ENCODE data around the gene PPP1R13B. TPM values are rescaled to one million over a fixed set of nuclear protein-coding genes. Genes with fewer than 3 reads are reported as not detected.

The PPP1R13B gene
- total RNA-seq, 2 donors from 2014 or later: 15.6 to 17.5 TPM

GRCh38 chr14:103869406-103870143 lies 22.2 kb upstream of the PPP1R13B start:
- H3K27ac Mint-ChIP-seq: no peak overlapping the region
- H3K9ac ChIP-seq (ENCODE audit: extremely low read depth, low read length, poor library complexity, severe bottlenecking): no peak overlapping the region
- no peaks in the 10 kb centered on the region for H3K27me3 ChIP-seq (ENCODE audit: control insufficient read depth, insufficient read depth, low read length, poor library complexity, severe bottlenecking)
- no peaks in the 10 kb centered on the region for H3K9me3 Mint-ChIP-seq
- no peak for DNase-seq
- 93 to 98% methylated on average over 7 to 14 of the region's 14 CpGs for WGBS, 2 experiments (ENCODE audit: insufficient coverage in 1 of 2, insufficient read length in 1 of 2)
- peaks cover 5% of the 10 kb centered on the region for H3K4me1 Mint-ChIP-seq
- H3K36me3 ChIP-seq (ENCODE audit: control insufficient read depth, insufficient read depth, low read length): no peaks in the 10 kb centered on the region
- no peaks in the 10 kb centered on the region for H3K4me1 ChIP-seq (ENCODE audit: control insufficient read depth, insufficient read depth, low read length)
- H3K27ac ChIP-seq (ENCODE audit: low read depth, low read length): no peak overlapping the region
- H3K9me3 ChIP-seq (ENCODE audit: control insufficient read depth, low read length): no peaks in the 10 kb centered on the region
- no peak overlapping the region for H3K4me3 Mint-ChIP-seq
- no peak overlapping the region for H3K4me3 ChIP-seq (ENCODE audit: low read length)
- no peaks in the 10 kb centered on the region for H3K27me3 Mint-ChIP-seq (ENCODE audit: insufficient read depth)
- no peaks in the 10 kb centered on the region for H3K36me3 Mint-ChIP-seq (ENCODE audit: low read depth)
- no peak for TF ChIP-seq CTCF (conservative IDR thresholded peaks at IDR 0.05)

- no peak overlapping the region for H3K9ac ChIP-seq (ENCODE audit: extremely low read depth, low read length, poor library complexity, severe bottlenecking)
- Mint-ChIP-seq H3K4me3 (no peak overlapping the region), H3K36me3 (ENCODE audit: low read depth) (no peaks in the 10 kb centered on the region), H3K27me3 (ENCODE audit: insufficient read depth) (no peaks in the 10 kb centered on the region), H3K4me1 (peaks cover 5% of the 10 kb centered on the region), H3K27ac (no peak overlapping the region), H3K9me3 (no peaks in the 10 kb centered on the region)
- no peak for TF ChIP-seq CTCF (conservative IDR thresholded peaks at IDR 0.05)
- H3K27me3 ChIP-seq (ENCODE audit: control insufficient read depth, insufficient read depth, low read length, poor library complexity, severe bottlenecking): no peaks in the 10 kb centered on the region
- no peaks in the 10 kb centered on the region for H3K9me3 ChIP-seq (ENCODE audit: control insufficient read depth, low read length)
- WGBS, 2 experiments (ENCODE audit: insufficient coverage in 1 of 2, insufficient read length in 1 of 2): 94 to 98% methylated on average over 7 to 10 of the region's 10 CpGs
- H3K4me3 ChIP-seq (ENCODE audit: low read length): no peak overlapping the region
- DNase-seq: no peak
- no peaks in the 10 kb centered on the region for H3K4me1 ChIP-seq (ENCODE audit: control insufficient read depth, insufficient read depth, low read length)
- H3K36me3 ChIP-seq (ENCODE audit: control insufficient read depth, insufficient read depth, low read length): no peaks in the 10 kb centered on the region
- H3K27ac ChIP-seq (ENCODE audit: low read depth, low read length): no peak overlapping the region
These were observed 21.0 kb upstream of the PPP1R13B start for GRCh38 chr14:103868242-103868897.

DNA sequence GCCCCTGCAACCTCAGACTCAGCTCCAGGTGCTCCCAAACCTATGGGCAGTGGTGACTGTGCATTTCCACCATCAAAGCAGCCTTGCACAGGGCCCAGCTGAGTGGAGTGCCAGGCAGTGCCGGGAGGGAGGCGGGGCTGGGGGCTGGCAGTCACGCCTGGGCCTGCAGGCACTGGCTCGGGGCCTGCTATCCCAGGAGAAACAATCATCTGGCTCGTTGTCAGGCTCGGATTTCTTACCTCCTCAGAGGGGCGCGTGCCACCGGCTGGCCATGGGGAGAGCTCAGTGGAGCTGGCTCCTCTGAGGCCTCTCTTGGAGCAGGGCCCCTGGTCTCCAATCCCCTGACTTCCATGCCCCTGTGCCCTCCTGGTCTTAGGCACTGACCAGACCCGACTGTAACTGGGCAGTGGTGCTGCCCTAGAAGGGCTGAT lies 20.2 kb upstream of the PPP1R13B start:
- no peak overlapping the region for H3K9ac ChIP-seq (ENCODE audit: extremely low read depth, low read length, poor library complexity, severe bottlenecking)
- 70 to 74% methylated on average over 6 to 10 of the region's 10 CpGs for WGBS, 2 experiments (ENCODE audit: insufficient coverage in 1 of 2, insufficient read length in 1 of 2)
- no peaks in the 10 kb centered on the region for H3K9me3 ChIP-seq (ENCODE audit: control insufficient read depth, low read length)
- H3K27me3 Mint-ChIP-seq (ENCODE audit: insufficient read depth): no peaks in the 10 kb centered on the region
- no peak for TF ChIP-seq CTCF (conservative IDR thresholded peaks at IDR 0.05)
- H3K4me3 Mint-ChIP-seq: no peak overlapping the region
- H3K9me3 Mint-ChIP-seq: peaks cover 2% of the 10 kb centered on the region
- H3K4me3 ChIP-seq (ENCODE audit: low read length): no peak overlapping the region
- no peak overlapping the region for H3K27ac ChIP-seq (ENCODE audit: low read depth, low read length)
- no peaks in the 10 kb centered on the region for H3K27me3 ChIP-seq (ENCODE audit: control insufficient read depth, insufficient read depth, low read length, poor library complexity, severe bottlenecking)
- no peak for DNase-seq
- no peaks in the 10 kb centered on the region for H3K36me3 Mint-ChIP-seq (ENCODE audit: low read depth)
- no peak overlapping the region for H3K27ac Mint-ChIP-seq
- H3K4me1 Mint-ChIP-seq: peaks cover 5% of the 10 kb centered on the region
- H3K36me3 ChIP-seq (ENCODE audit: control insufficient read depth, insufficient read depth, low read length): no peaks in the 10 kb centered on the region
- no peaks in the 10 kb centered on the region for H3K4me1 ChIP-seq (ENCODE audit: control insufficient read depth, insufficient read depth, low read length)
